Renal cortex interstitium (tissue), 15 donors: ENCODE results near the gene PROSER3. TPM values are rescaled to one million over a fixed set of nuclear protein-coding genes. Genes with fewer than 3 reads are reported as not detected.

Experiments
- DNase-seq, 11 donors: peaks; one replicate each; pipeline ENCODE4 v3.0.0-alpha.2; 2013; ENCODE audit warnings: low read depth in 9 of 11, low spot score in 4 of 11; ENCODE audit errors: extremely low read depth in 1 of 11
- long read RNA-seq, 16 experiments: transcript quantifications; one replicate each; lab custom pipeline, GENCODE V29; 2026
- polyA plus RNA-seq, 3 donors: library from polyadenylated mRNA; unstranded; fragments of 120-200 nt; gene quantifications; one replicate each; pipeline ENCODE4 v1.2.1, GENCODE V29; 2013; ENCODE audit not compliant: insufficient read length in 3 of 3

PROSER3 gene
- polyA plus RNA-seq: 10 to 100 TPM; 14.5 to 23.7 (median 16.3) TPM
- long read RNA-seq, donor 1, partial matches to known transcripts: 0 of 2 reads
- long read RNA-seq, donor 1, other reads (novel, unspliced or antisense): 0 of 2 reads
- long read RNA-seq, donor 2: 0 reads
- long read RNA-seq, donor 3: 0 reads
- long read RNA-seq, donor 4: 0 reads
- long read RNA-seq, donor 5, partial matches to known transcripts: 16 of 17 reads
- long read RNA-seq, donor 5, other reads (novel, unspliced or antisense): 0 of 17 reads
- long read RNA-seq, donor 6, partial matches to known transcripts: 0 of 4 reads
- long read RNA-seq, donor 6, other reads (novel, unspliced or antisense): 0 of 4 reads
- long read RNA-seq, donor 7, partial matches to known transcripts: 6 of 7 reads
- long read RNA-seq, donor 7, other reads (novel, unspliced or antisense): 0 of 7 reads
- long read RNA-seq, donor 8, partial matches to known transcripts: 5 of 8 reads
- long read RNA-seq, donor 8, other reads (novel, unspliced or antisense): 0 of 8 reads
- long read RNA-seq, donor 9: 0 reads
- long read RNA-seq, donor 10, partial matches to known transcripts: 0 of 3 reads
- long read RNA-seq, donor 10, other reads (novel, unspliced or antisense): 0 of 3 reads
- long read RNA-seq, donor 11: 0 reads
- long read RNA-seq, donor 12: 0 reads
- long read RNA-seq, donor 13, partial matches to known transcripts: 0 of 3 reads
- long read RNA-seq, donor 13, other reads (novel, unspliced or antisense): 0 of 3 reads
- long read RNA-seq, donor 14: 0 reads
- long read RNA-seq, donor 15: 0 reads
- long read RNA-seq, donor 16, partial matches to known transcripts: 0 of 3 reads
- long read RNA-seq, donor 16, other reads (novel, unspliced or antisense): 0 of 3 reads

GRCh38 chr19:35757749-35758608, at the start of gene PROSER3:
TSS of gene PROSER3 (plus strand) at chr19:35758176. CDS start at chr19:35758216, 40 bp downstream.
- peak; percentile 95 to 99 (median 98) for DNase-seq

GRCh38 chr19:35708391-35708790, 49.6 kb upstream of the PROSER3 start:
- no peak for DNase-seq

GRCh38 chr19:35710784-35711723, 46.9 kb upstream of the PROSER3 start:
- no peak for DNase-seq

GRCh38 chr19:35712567-35713505, 45.1 kb upstream of the PROSER3 start:
- DNase-seq: no peak

GRCh38 chr19:35713506-35713850, 44.5 kb upstream of the PROSER3 start:
- no peak for DNase-seq

- DNase-seq: no peak
Observed at GRCh38 chr19:35713904-35714495, 44.0 kb upstream of the PROSER3 start.

GRCh38 chr19:35714601-35715354, 43.2 kb upstream of the PROSER3 start:
- DNase-seq: no peak

GRCh38 chr19:35715355-35715809, 42.6 kb upstream of the PROSER3 start:
- no peak for DNase-seq

GRCh38 chr19:35715981-35716800, 41.8 kb upstream of the PROSER3 start:
- DNase-seq: peak in 2 of 11 donors; percentile 32 to 58

GRCh38 chr19:35716801-35717664, 40.9 kb upstream of the PROSER3 start:
- DNase-seq: peak in 10 of 11 donors; percentile 72 to 95 (median 90)

GRCh38 chr19:35717665-35718344, 40.2 kb upstream of the PROSER3 start, which contains the start of gene KMT2B:
TSS of gene KMT2B (plus strand) at chr19:35718003. CDS start at chr19:35718019, 16 bp downstream.
- peak in 4 of 11 donors; percentile 83 to 93 (median 90) for DNase-seq

- DNase-seq: no peak
Observed at GRCh38 chr19:35718345-35719041, 39.5 kb upstream of the PROSER3 start.
